CD4-positive, alpha-beta T cell (primary cell): ENCODE data around the gene TLCD3B. TPM values are rescaled to one million over a fixed set of nuclear protein-coding genes. Genes with fewer than 3 reads are reported as not detected.
A peak's percentile ranks its signal among the peaks of the same experiment; 100 is the strongest.
"Not testable (repeated sequence)": the region's sequence is repeated elsewhere in the genome, so short reads cannot be mapped to it uniquely, and the experiment has no call there.

Experiments
- ATAC-seq: fragments of 200-7000 bp; cut with Tn5 transposase; one replicate; pipeline ENCODE4 v1.10.0; 2022; ENCODE audit warnings: mild to moderate bottlenecking; ENCODE audit not compliant: poor library complexity
- CTCF ChIA-PET: fragments of 350-600 bp; sonication (Branson Sonifier 250); formaldehyde crosslinking; loops from one replicate; lab custom pipeline; 2021; ENCODE audit warnings: antibody characterized with exemption, inconsistent platforms; lab: Charles Lee
- POLR2A ChIA-PET: fragments of 350-600 bp; sonication (Branson Sonifier 250); formaldehyde crosslinking; loops from one replicate; lab custom pipeline; 2021; ENCODE audit warnings: antibody characterized with exemption, inconsistent platforms; lab: Charles Lee
- DNase-seq, 14 experiments: peaks; one replicate each; pipeline ENCODE4 v3.0.0-alpha.2; 2013 to 2020; ENCODE audit warnings: mixed read lengths in 2 of 14
- H3K27ac ChIP-seq, 2 donors: one replicate each; pipeline versions ENCODE4 v1.5.1 to v1.7.0; 2013; ENCODE audit warnings: low read length in 2 of 2, low read depth in 1 of 2, mild to moderate bottlenecking in 1 of 2
- H3K27me3 ChIP-seq, 2 experiments: 1 replicate in 1 of 2; 2 replicates in 1 of 2; pipeline versions ENCODE4 v1.6.1 to v1.7.0; 2013; ENCODE audit warnings: low read length in 2 of 2, control low read depth in 1 of 2, mild to moderate bottlenecking in 1 of 2, moderate library complexity in 1 of 2; ENCODE audit not compliant: insufficient read depth in 2 of 2, control insufficient read depth in 1 of 2
- H3K36me3 ChIP-seq: one replicate; pipeline ENCODE4 v1.6.1; 2013; ENCODE audit warnings: low read length, control low read depth; ENCODE audit not compliant: insufficient read depth
- H3K4me1 ChIP-seq: one replicate; pipeline ENCODE4 v1.6.1; 2013; ENCODE audit warnings: low read length, control low read depth; ENCODE audit not compliant: insufficient read depth
- H3K4me3 ChIP-seq: one replicate; pipeline ENCODE4 v1.5.1; 2013; ENCODE audit warnings: mild to moderate bottlenecking, low read length, moderate library complexity
- H3K9me3 ChIP-seq, 2 experiments: 1 replicate in 1 of 2; 2 replicates in 1 of 2; pipeline versions ENCODE4 v1.6.1 to v1.7.0; 2013; ENCODE audit warnings: low read length in 2 of 2, mild to moderate bottlenecking in 2 of 2, control low read depth in 1 of 2, moderate library complexity in 1 of 2; ENCODE audit not compliant: control insufficient read depth in 1 of 2, insufficient read depth in 1 of 2
- H3K27ac Mint-ChIP-seq: one replicate; pipeline ENCODE4 v1.8.0; 2020; ENCODE audit warnings: mixed read lengths
- H3K27me3 Mint-ChIP-seq: one replicate; pipeline ENCODE4 v1.8.0; 2021; ENCODE audit warnings: mixed read lengths
- H3K36me3 Mint-ChIP-seq: one replicate; pipeline ENCODE4 v1.8.0; 2021; ENCODE audit warnings: low read depth, mixed read lengths
- H3K4me1 Mint-ChIP-seq: one replicate; pipeline ENCODE4 v1.8.0; 2021; ENCODE audit warnings: low read depth, mixed read lengths
- H3K4me3 Mint-ChIP-seq: one replicate; pipeline ENCODE4 v1.8.0; 2020; ENCODE audit warnings: mild to moderate bottlenecking, mixed read lengths
- H3K9me3 Mint-ChIP-seq: one replicate; pipeline ENCODE4 v1.8.0; 2020; ENCODE audit warnings: mixed read lengths
- CTCF ChIP-seq: fragments of 200-600 bp; IDR thresholded peaks from one replicate; pipeline ENCODE4 v1.8.0; 2022; ENCODE audit warnings: antibody characterized with exemption, mild to moderate bottlenecking
- intact Hi-C, 2 experiments: fragments of 100-400 bp; cut with DNase I in 1 of 2; cut with micrococcal nuclease in 1 of 2; formaldehyde crosslinking; loops; one replicate each; pipeline versions ENCODE4 v1.15.1 to v1.9.0; 2023 to 2025; cut with DNase I, micrococcal nuclease
- total RNA-seq, 174 experiments: library from RNA in 2 of 174; stranded (reverse) in 2 of 174; gene quantifications; one replicate each; pipeline ENCODE4 v1.2.3 and lab custom pipeline; 2021 to 2026

The TLCD3B gene
- total RNA-seq, 2 experiments from 2014 or later = not detected

- no peak for DNase-seq
- Histone ChIP-seq H3K4me1 (peaks cover 13% of the 10 kb centered on the region), H3K36me3 (no peaks in the 10 kb centered on the region), H3K27me3 (no peaks in the 10 kb centered on the region), H3K4me3 (no peak overlapping the region), H3K27ac (no peak overlapping the region), H3K9me3 (no peaks in the 10 kb centered on the region)
- no peak for ATAC-seq
- no peaks in the 10 kb centered on the region for H3K36me3 Mint-ChIP-seq
- peaks cover 12% of the 10 kb centered on the region for H3K4me1 Mint-ChIP-seq
- ChIA-PET CTCF (interaction anchor here (0.9 to 1.0 kb wide), 2 partner anchors 14 to 327 kb away, joined by 3 read pairs; no protein-coding TSS in a partner anchor), POLR2A (no interaction called here)
- intact Hi-C loops = no loop called here
- no peak for TF ChIP-seq CTCF
- H3K4me3 Mint-ChIP-seq = peak overlapping the region; percentile 27
- H3K9me3 Mint-ChIP-seq = no peaks in the 10 kb centered on the region
- peaks cover 4% of the 10 kb centered on the region for H3K27me3 Mint-ChIP-seq
- H3K27ac Mint-ChIP-seq = no peak overlapping the region
These were observed 12.3 kb downstream of the TLCD3B start for GRCh38 chr16:30018731-30019158.

- H3K36me3 Mint-ChIP-seq = not testable (repeated sequence)
- H3K4me1 Mint-ChIP-seq = peaks cover 12% of the 10 kb centered on the region
These were observed 13.1 kb downstream of the TLCD3B start for GRCh38 chr16:30017937-30018336.

GRCh38 chr16:30017277-30017656 is 13.8 kb downstream of the TLCD3B start:
- H3K27me3 ChIP-seq = peaks cover 0 to under 1% of the 10 kb centered on the region in 2 experiments

More at GRCh38 chr16:30017937-30018336, 13.1 kb downstream of the TLCD3B start:
- H3K4me3 ChIP-seq, DNase-seq, intact Hi-C loops, H3K9me3 ChIP-seq, POLR2A ChIA-PET, H3K27ac ChIP-seq, H3K27me3 Mint-ChIP-seq, H3K27me3 ChIP-seq, H3K36me3 ChIP-seq, H3K27ac Mint-ChIP-seq, H3K9me3 Mint-ChIP-seq, H3K4me3 Mint-ChIP-seq, ATAC-seq: not testable (repeated sequence)
- CTCF ChIA-PET = interaction anchor here (1.0 to 1.1 kb wide), 2 partner anchors 14 to 326 kb away, joined by 3 to 5 read pairs; no protein-coding TSS in a partner anchor
- H3K4me1 ChIP-seq = peaks cover 13% of the 10 kb centered on the region

More at GRCh38 chr16:30017277-30017656, 13.8 kb downstream of the TLCD3B start:
- no peak overlapping the region for H3K4me3 Mint-ChIP-seq
- intact Hi-C loops = no loop called here
- H3K9me3 ChIP-seq = peaks cover 0 to under 1% of the 10 kb centered on the region in 2 experiments
- H3K4me1 Mint-ChIP-seq = peaks cover 12% of the 10 kb centered on the region
- ATAC-seq = no peak
- H3K27me3 Mint-ChIP-seq = peaks cover 4% of the 10 kb centered on the region
- no peaks in the 10 kb centered on the region for H3K9me3 Mint-ChIP-seq
- no peak overlapping the region for H3K4me3 ChIP-seq
- no peak overlapping the region for H3K27ac Mint-ChIP-seq
- ChIA-PET POLR2A (no interaction called here), CTCF (interaction anchor here (1.1 kb wide), 1 partner anchor 15 kb away, joined by 5 read pairs; no protein-coding TSS in a partner anchor)
- DNase-seq = no peak
- no peaks in the 10 kb centered on the region for H3K36me3 ChIP-seq
- H3K4me1 ChIP-seq = peaks cover 13% of the 10 kb centered on the region
- H3K36me3 Mint-ChIP-seq = no peaks in the 10 kb centered on the region
- H3K27ac ChIP-seq = no peak overlapping the region
- TF ChIP-seq CTCF = no peak
